Neural cell (in vitro differentiated cells): ENCODE results near the gene LDB2.

Source experiments
- EP300 ChIP-seq: fragments of 450-650 bp; conservative IDR thresholded peaks from 2 replicates; pipeline ENCODE4 v1.6.1; 2014; ENCODE audit warnings: antibody characterized with exemption, mild to moderate bottlenecking, moderate library complexity; ENCODE audit not compliant: poor library complexity, severe bottlenecking
- EZH2 ChIP-seq: fragments of 200-600, 300-800 bp; shearing (Covaris generic), sonication (generic); IDR thresholded peaks from 2 replicates; pipeline ENCODE4 v1.6.1; 2014; ENCODE audit warnings: antibody characterized with exemption, low read length, borderline replicate concordance, mild to moderate bottlenecking; ENCODE audit not compliant: insufficient read depth, poor library complexity, severe bottlenecking
- POLR2AphosphoS5 ChIP-seq: IDR thresholded peaks from 2 replicates; pipeline ENCODE4 v1.6.1; 2012
- RAD21 ChIP-seq: fragments of 450-650 bp; conservative IDR thresholded peaks from 2 replicates; pipeline ENCODE4 v1.6.1; 2014; ENCODE audit warnings: antibody characterized with exemption, mild to moderate bottlenecking, moderate library complexity
- TAF1 ChIP-seq: IDR thresholded peaks from 2 replicates; pipeline ENCODE4 v1.6.1; 2012; ENCODE audit warnings: low read depth
- TF ChIP-seq, protein P1 (sequence below): fragments of 450-650 bp; IDR thresholded peaks from 2 replicates; pipeline ENCODE4 v1.5.1; 2014; ENCODE audit warnings: antibody characterized with exemption, mild to moderate bottlenecking, moderate library complexity; ENCODE audit not compliant: poor library complexity, severe bottlenecking
- TF ChIP-seq, protein P2 (sequence below): IDR thresholded peaks from 2 replicates; pipeline ENCODE4 v1.6.1; 2012; ENCODE audit warnings: borderline replicate concordance

DNA sequence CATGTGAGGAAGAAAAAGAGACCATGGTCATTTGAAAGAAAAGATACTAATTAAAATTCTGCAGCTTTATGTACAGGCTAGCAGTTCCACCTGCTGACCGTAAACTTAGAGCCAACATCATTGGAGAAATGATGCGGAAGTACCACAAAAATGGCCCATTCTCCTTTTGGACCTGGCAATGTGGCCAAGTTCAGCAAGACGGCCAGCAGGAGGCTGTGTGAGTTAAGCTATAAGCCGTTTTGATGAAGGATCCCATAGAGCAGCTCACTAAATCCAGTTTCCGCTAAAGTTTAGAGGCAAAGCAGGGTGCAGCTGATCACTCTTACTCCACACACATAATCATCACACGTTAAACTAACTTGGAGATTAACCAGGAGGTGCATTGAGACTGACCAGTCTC lies 133.8 kb downstream of the LDB2 start:
- TF ChIP-seq, protein P1, sequence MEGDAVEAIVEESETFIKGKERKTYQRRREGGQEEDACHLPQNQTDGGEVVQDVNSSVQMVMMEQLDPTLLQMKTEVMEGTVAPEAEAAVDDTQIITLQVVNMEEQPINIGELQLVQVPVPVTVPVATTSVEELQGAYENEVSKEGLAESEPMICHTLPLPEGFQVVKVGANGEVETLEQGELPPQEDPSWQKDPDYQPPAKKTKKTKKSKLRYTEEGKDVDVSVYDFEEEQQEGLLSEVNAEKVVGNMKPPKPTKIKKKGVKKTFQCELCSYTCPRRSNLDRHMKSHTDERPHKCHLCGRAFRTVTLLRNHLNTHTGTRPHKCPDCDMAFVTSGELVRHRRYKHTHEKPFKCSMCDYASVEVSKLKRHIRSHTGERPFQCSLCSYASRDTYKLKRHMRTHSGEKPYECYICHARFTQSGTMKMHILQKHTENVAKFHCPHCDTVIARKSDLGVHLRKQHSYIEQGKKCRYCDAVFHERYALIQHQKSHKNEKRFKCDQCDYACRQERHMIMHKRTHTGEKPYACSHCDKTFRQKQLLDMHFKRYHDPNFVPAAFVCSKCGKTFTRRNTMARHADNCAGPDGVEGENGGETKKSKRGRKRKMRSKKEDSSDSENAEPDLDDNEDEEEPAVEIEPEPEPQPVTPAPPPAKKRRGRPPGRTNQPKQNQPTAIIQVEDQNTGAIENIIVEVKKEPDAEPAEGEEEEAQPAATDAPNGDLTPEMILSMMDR = peak; percentile 26
- TF ChIP-seq, protein P2, sequence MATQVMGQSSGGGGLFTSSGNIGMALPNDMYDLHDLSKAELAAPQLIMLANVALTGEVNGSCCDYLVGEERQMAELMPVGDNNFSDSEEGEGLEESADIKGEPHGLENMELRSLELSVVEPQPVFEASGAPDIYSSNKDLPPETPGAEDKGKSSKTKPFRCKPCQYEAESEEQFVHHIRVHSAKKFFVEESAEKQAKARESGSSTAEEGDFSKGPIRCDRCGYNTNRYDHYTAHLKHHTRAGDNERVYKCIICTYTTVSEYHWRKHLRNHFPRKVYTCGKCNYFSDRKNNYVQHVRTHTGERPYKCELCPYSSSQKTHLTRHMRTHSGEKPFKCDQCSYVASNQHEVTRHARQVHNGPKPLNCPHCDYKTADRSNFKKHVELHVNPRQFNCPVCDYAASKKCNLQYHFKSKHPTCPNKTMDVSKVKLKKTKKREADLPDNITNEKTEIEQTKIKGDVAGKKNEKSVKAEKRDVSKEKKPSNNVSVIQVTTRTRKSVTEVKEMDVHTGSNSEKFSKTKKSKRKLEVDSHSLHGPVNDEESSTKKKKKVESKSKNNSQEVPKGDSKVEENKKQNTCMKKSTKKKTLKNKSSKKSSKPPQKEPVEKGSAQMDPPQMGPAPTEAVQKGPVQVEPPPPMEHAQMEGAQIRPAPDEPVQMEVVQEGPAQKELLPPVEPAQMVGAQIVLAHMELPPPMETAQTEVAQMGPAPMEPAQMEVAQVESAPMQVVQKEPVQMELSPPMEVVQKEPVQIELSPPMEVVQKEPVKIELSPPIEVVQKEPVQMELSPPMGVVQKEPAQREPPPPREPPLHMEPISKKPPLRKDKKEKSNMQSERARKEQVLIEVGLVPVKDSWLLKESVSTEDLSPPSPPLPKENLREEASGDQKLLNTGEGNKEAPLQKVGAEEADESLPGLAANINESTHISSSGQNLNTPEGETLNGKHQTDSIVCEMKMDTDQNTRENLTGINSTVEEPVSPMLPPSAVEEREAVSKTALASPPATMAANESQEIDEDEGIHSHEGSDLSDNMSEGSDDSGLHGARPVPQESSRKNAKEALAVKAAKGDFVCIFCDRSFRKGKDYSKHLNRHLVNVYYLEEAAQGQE = no peak
- TF ChIP-seq EP300 (no peak), POLR2AphosphoS5 (no peak), TAF1 (no peak), EZH2 (no peak), RAD21 (peak; percentile 27)
